A673 (cell line): ENCODE results near the gene ESR1.

ENCODE experiments used
- CTCF ChIP-seq: fragments of 300-800, 200-600 bp; sonication (generic); conservative IDR thresholded peaks from 2 replicates; pipeline ENCODE4 v1.5.1; 2017; ENCODE audit warnings: low read depth, mild to moderate bottlenecking, antibody characterized with exemption, low read length, moderate library complexity, mixed read lengths
- EZH2 ChIP-seq: fragments of 200-600 bp; sonication (generic); IDR thresholded peaks from 2 replicates; pipeline ENCODE4 v1.6.1; 2017; ENCODE audit warnings: borderline replicate concordance, low read depth, mild to moderate bottlenecking, mixed read lengths, antibody characterized with exemption, low read length; ENCODE audit not compliant: poor library complexity, severe bottlenecking

GRCh38 chr6:152117156-152118133 is 310.0 kb downstream of the ESR1 start:
- TF ChIP-seq CTCF, result no peak
- no peak for TF ChIP-seq EZH2
